GM12874 (cell line): ENCODE data around the gene RGS19.

Experiments used
- CTCF ChIP-seq: IDR thresholded peaks from 2 replicates; pipeline ENCODE4 v1.5.1; 2011; ENCODE audit warnings: low read depth, mild to moderate bottlenecking, control low read depth, low read length, moderate library complexity; ENCODE audit not compliant: insufficient read depth

The RGS19 gene

GRCh38 chr20:64100566-64100888 is 21.2 kb upstream of the RGS19 start:
- no peak for TF ChIP-seq CTCF

GRCh38 chr20:64099880-64100565 is 20.7 kb upstream of the RGS19 start:
- TF ChIP-seq CTCF, result no peak

- TF ChIP-seq CTCF, result no peak
Measured at GRCh38 chr20:64099086-64099786, 19.9 kb upstream of the RGS19 start.

GRCh38 chr20:64098471-64099013 is 19.2 kb upstream of the RGS19 start:
- TF ChIP-seq CTCF, result no peak

GRCh38 chr20:64096535-64096934 is 17.2 kb upstream of the RGS19 start:
- TF ChIP-seq CTCF, result no peak

- TF ChIP-seq CTCF, result no peak
Measured at GRCh38 chr20:64095927-64096326, 16.6 kb upstream of the RGS19 start.

GRCh38 chr20:64095455-64095854 is 16.1 kb upstream of the RGS19 start:
- no peak for TF ChIP-seq CTCF
